Endothelial cell of umbilical vein (primary cell): ENCODE results near the gene DAAM1. TPM values are rescaled to one million over a fixed set of nuclear protein-coding genes. Genes with fewer than 3 reads are reported as not detected.

Experiments used
- BruUV-seq: library from RNA; stranded (reverse); fragments of 400-500 nt; replicated peaks from 2 replicates; lab custom pipeline; 2021; lab: Mats Ljungman, UMichigan
- CTCF ChIA-PET: fragments of 300-600, 350-600 bp; sonication (Branson Sonifier 250); formaldehyde crosslinking; loops from one replicate; lab custom pipeline; 2021; ENCODE audit warnings: antibody characterized with exemption, inconsistent platforms; lab: Charles Lee
- POLR2A ChIA-PET: fragments of 300-600, 350-600 bp; sonication (Branson Sonifier 250); formaldehyde crosslinking; loops from one replicate; lab custom pipeline; 2021; ENCODE audit warnings: antibody characterized with exemption, inconsistent platforms; lab: Charles Lee
- DNase-seq: peaks from one replicate; pipeline ENCODE4 v3.0.0-alpha.2; 2011; ENCODE audit warnings: low read depth, low spot score
- FAIRE-seq: peaks from 2 replicates; lab custom pipeline; 2011; peaks lifted over from hg19 to GRCh38; lab: Jason Lieb, UNC
- H2AFZ ChIP-seq: 2 replicates; pipeline ENCODE4 v1.6.0; 2012; ENCODE audit warnings: low read depth, low read length, control low read depth, inconsistent platforms
- H3K27ac ChIP-seq: 2 replicates; pipeline ENCODE4 v1.5.1; 2011; ENCODE audit warnings: low read depth, mild to moderate bottlenecking, control low read depth, low read length, moderate library complexity; ENCODE audit not compliant: insufficient read depth
- H3K27me3 ChIP-seq, 2 experiments: 2 replicates each; pipeline versions ENCODE4 v1.6.0 to v1.6.1; 2011; ENCODE audit warnings: low read length in 2 of 2, mixed read lengths in 1 of 2; ENCODE audit not compliant: control insufficient read depth in 2 of 2, insufficient read depth in 2 of 2
- H3K36me3 ChIP-seq, 2 experiments: 2 replicates in 1 of 2; 3 replicates in 1 of 2; pipeline ENCODE4 v1.5.1; 2011; ENCODE audit warnings: low read length in 2 of 2, mild to moderate bottlenecking in 1 of 2, moderate library complexity in 1 of 2; ENCODE audit not compliant: control insufficient read depth in 2 of 2, insufficient read depth in 2 of 2; ENCODE audit errors: extremely low read depth in 1 of 2
- H3K4me1 ChIP-seq: 3 replicates; pipeline ENCODE4 v1.5.1; 2011; ENCODE audit warnings: mild to moderate bottlenecking, low read length; ENCODE audit not compliant: control insufficient read depth, insufficient read depth; ENCODE audit errors: extremely low read depth
- H3K4me2 ChIP-seq: 2 replicates; pipeline ENCODE4 v1.6.1; 2011; ENCODE audit warnings: low read length, control low read depth, mixed read lengths; ENCODE audit not compliant: insufficient read depth
- H3K4me3 ChIP-seq, 3 experiments: fragments of 200-600 bp in 1 of 3; sonication (generic), shearing (Covaris generic) in 1 of 3; replicated peaks in 1 of 3; 2 replicates each; pipeline ENCODE4 v1.5.1; 2011 to 2016; ENCODE audit warnings: control low read depth in 3 of 3, low read length in 3 of 3, mild to moderate bottlenecking in 2 of 3, inconsistent platforms in 1 of 3, low read depth in 1 of 3, moderate library complexity in 1 of 3; ENCODE audit not compliant: insufficient read depth in 1 of 3
- H3K79me2 ChIP-seq: 2 replicates; pipeline ENCODE4 v1.6.0; 2012; ENCODE audit warnings: low read length, inconsistent platforms; ENCODE audit not compliant: control insufficient read depth, insufficient read depth
- H3K9ac ChIP-seq: replicated peaks from 2 replicates; pipeline ENCODE3; 2011; ENCODE audit warnings: low read length, control low read depth; ENCODE audit not compliant: insufficient read depth; ENCODE audit errors: extremely low read depth
- H3K9me1 ChIP-seq: replicated peaks from 3 replicates; pipeline ENCODE4 v1.6.0; 2011; ENCODE audit warnings: mild to moderate bottlenecking, low read length; ENCODE audit not compliant: control insufficient read depth, insufficient read depth; ENCODE audit errors: extremely low read depth
- H3K9me3 ChIP-seq: replicated peaks from 2 replicates; pipeline ENCODE4 v1.5.1; 2012; ENCODE audit warnings: low read length, inconsistent platforms; ENCODE audit not compliant: control insufficient read depth, insufficient read depth
- H4K20me1 ChIP-seq: replicated peaks from 2 replicates; pipeline ENCODE3; 2011; ENCODE audit warnings: mild to moderate bottlenecking, low read length; ENCODE audit not compliant: control insufficient read depth, insufficient read depth; ENCODE audit errors: extremely low read depth
- CTCF ChIP-seq, 2 donors: IDR thresholded peaks; 1 replicate in 1 of 2; 2 replicates in 1 of 2; pipeline ENCODE4 v1.5.1; 2011; ENCODE audit warnings: low read length in 2 of 2, mild to moderate bottlenecking in 2 of 2, moderate library complexity in 2 of 2, control low read depth in 1 of 2, inconsistent platforms in 1 of 2, low read depth in 1 of 2; ENCODE audit not compliant: insufficient read depth in 1 of 2; ENCODE audit errors: extremely low read depth in 1 of 2
- EZH2 ChIP-seq: IDR thresholded peaks from 2 replicates; pipeline ENCODE4 v1.6.1; 2012; ENCODE audit warnings: borderline replicate concordance, low read depth, mild to moderate bottlenecking, moderate library complexity, low read length, inconsistent platforms; ENCODE audit not compliant: severe bottlenecking
- FOS ChIP-seq: IDR thresholded peaks from 2 replicates; pipeline ENCODE4 v1.6.1; 2011; ENCODE audit warnings: mild to moderate bottlenecking, low read length, moderate library complexity, borderline replicate concordance; ENCODE audit not compliant: insufficient read depth
- GATA2 ChIP-seq: IDR thresholded peaks from 2 replicates; pipeline ENCODE4 v1.7.0; 2011; ENCODE audit warnings: low read depth, mild to moderate bottlenecking, moderate library complexity, mixed read lengths, low read length; ENCODE audit not compliant: insufficient read length, insufficient read depth
- JUN ChIP-seq: IDR thresholded peaks from 2 replicates; pipeline ENCODE4 v1.6.1; 2011; ENCODE audit warnings: borderline replicate concordance, low read depth; ENCODE audit not compliant: insufficient read length, insufficient read depth
- MAX ChIP-seq: IDR thresholded peaks from 2 replicates; pipeline ENCODE4 v1.6.1; 2011; ENCODE audit not compliant: insufficient read depth, insufficient read length
- MYC ChIP-seq: IDR thresholded peaks from one replicate; pipeline ENCODE4 v1.6.1; 2011; ENCODE audit warnings: mild to moderate bottlenecking, low read depth, low read length
- POLR2A ChIP-seq: IDR thresholded peaks from 2 replicates; pipeline ENCODE4 v1.6.1; 2012; ENCODE audit warnings: low read depth, mild to moderate bottlenecking, control low read depth, low read length
- POLR2AphosphoS5 ChIP-seq: IDR thresholded peaks from 2 replicates; pipeline ENCODE4 v1.6.1; 2012; ENCODE audit warnings: low read depth, mild to moderate bottlenecking, control low read depth, low read length, moderate library complexity; ENCODE audit not compliant: insufficient read depth
- dilution Hi-C: fragments of 300-500 bp; cut with MboI; formaldehyde crosslinking; loops from one replicate; pipeline ENCODE4 v1.15.0; 2019; ENCODE audit warnings: low sequenced_read_pairs; ENCODE audit not compliant: extremely low pct_ligation_motif_present
- intact Hi-C: fragments of 100-400 bp; cut with micrococcal nuclease; formaldehyde crosslinking; loops from one replicate; pipeline ENCODE4 v1.10.0; 2022
- polyA plus RNA-seq, 4 experiments: library from polyadenylated mRNA; depleted of rRNA in 3 of 4; stranded (reverse) in 3 of 4; unstranded in 1 of 4; fragments of >200 nt; gene quantifications; 2 replicates each; pipeline versions ENCODE4 v1.2.1 to v1.2.3, GENCODE V29; 2011 to 2012; ENCODE audit warnings: missing spikeins in 1 of 4
- total RNA-seq: library from RNA; stranded (reverse); gene quantifications from 2 replicates; pipeline ENCODE4 v1.2.3, GENCODE V29; 2021

DAAM1 gene
- total and polyA plus RNA-seq, 2 donors (not counting 3 experiments of a cell fraction or from before 2014, with no cell fraction given): 10.2 to 25.3 TPM

GRCh38 chr14:59208954-59209353, 20.5 kb downstream of the DAAM1 start:
- dilution Hi-C loops: no loop called here
- no peaks in the 10 kb centered on the region for H4K20me1 ChIP-seq
- no TSS peak for BruUV-seq
- H3K9me1 ChIP-seq: no peaks in the 10 kb centered on the region
- H2AFZ ChIP-seq: no peak overlapping the region
- H3K36me3 ChIP-seq: no peaks in the 10 kb centered on the region
- CTCF ChIA-PET: no interaction called here
- H3K27ac ChIP-seq: no peak overlapping the region
- no peak overlapping the region for H3K9ac ChIP-seq
- H3K27me3 ChIP-seq: no peaks in the 10 kb centered on the region
- no peaks in the 10 kb centered on the region for H3K9me3 ChIP-seq
- no peak overlapping the region for H3K4me2 ChIP-seq
- intact Hi-C loops: no loop called here
- H3K79me2 ChIP-seq: peaks cover 21% of the 10 kb centered on the region
- TF ChIP-seq GATA2 (no peak), CTCF (IDR thresholded peaks at IDR 0.05; ENCODE audit: extremely low read depth in 1 of 2, insufficient read depth in 1 of 2, low read depth in 1 of 2, low read length in 2 of 2) (no peak), EZH2 (no peak), JUN (no peak), POLR2A (no peak), FOS (no peak), POLR2AphosphoS5 (no peak), MYC (no peak), MAX (no peak)
- DNase-seq (no peak), FAIRE-seq (no peak)
- H3K4me3 ChIP-seq: no peak overlapping the region
- H3K4me1 ChIP-seq: peaks cover 6% of the 10 kb centered on the region
- POLR2A ChIA-PET: no interaction called here
